Measurements from ENCODE around the gene EN2. TPM values are rescaled to one million over a fixed set of nuclear protein-coding genes. Genes with fewer than 3 reads are reported as not detected.
A peak's percentile ranks its signal among the peaks of the same experiment; 100 is the strongest.

The EN2 gene
- polyA plus RNA-seq, 2 of the 4 experiments (the other 2 are of a cell fraction): 0.53 to 0.54 TPM

DNA sequence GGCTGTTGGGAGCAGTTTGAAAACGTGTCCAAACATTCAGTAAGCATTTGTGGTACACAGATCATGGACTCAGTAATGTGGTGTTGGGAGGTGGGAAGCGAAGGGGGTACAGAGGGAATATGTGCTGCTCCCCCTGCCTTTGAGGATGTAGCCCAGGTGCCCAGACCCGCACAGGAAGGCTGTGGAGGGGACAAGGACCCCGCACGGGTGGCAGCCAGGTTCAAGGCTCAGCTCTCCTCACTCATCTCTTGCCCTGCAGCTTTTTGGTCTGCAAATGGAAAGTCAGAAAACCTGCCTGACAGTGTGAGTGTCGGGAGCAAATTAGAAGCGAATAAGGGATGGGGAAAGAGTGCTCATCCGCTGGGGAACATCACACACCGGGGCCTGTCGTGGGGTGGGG lies 27.3 kb upstream of the EN2 start:
- ChIA-PET CTCF (interaction anchor here (1.0 kb wide), 1 partner anchor 50 kb away, joined by 4 read pairs; no protein-coding TSS in a partner anchor), POLR2A (no interaction called here)
- H3K4me1 ChIP-seq: no peaks in the 10 kb centered on the region
- no peaks in the 10 kb centered on the region for H3K9me3 ChIP-seq
- DNase-seq (ENCODE audit: low read depth in 1 of 2, low spot score in 1 of 2) (no peak), ATAC-seq (no peak), FAIRE-seq (no peak)
- no peak overlapping the region for H3K4me3 ChIP-seq
- no peak overlapping the region for H3K27ac ChIP-seq
- TF ChIP-seq, protein P1, sequence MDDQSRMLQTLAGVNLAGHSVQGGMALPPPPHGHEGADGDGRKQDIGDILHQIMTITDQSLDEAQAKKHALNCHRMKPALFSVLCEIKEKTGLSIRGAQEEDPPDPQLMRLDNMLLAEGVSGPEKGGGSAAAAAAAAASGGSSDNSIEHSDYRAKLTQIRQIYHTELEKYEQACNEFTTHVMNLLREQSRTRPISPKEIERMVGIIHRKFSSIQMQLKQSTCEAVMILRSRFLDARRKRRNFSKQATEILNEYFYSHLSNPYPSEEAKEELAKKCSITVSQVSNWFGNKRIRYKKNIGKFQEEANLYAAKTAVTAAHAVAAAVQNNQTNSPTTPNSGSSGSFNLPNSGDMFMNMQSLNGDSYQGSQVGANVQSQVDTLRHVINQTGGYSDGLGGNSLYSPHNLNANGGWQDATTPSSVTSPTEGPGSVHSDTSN (IDR thresholded peaks at IDR 0.05): no peak
- TF ChIP-seq RCOR1 (IDR thresholded peaks at IDR 0.05; ENCODE audit: low read depth, low read length) (no peak), MYC (IDR thresholded peaks at IDR 0.05; ENCODE audit: borderline replicate concordance, low read length) (no peak), ZSCAN20 (CRISPR knock-in tag; IDR thresholded peaks at IDR 0.05) (no peak), ZNF302 (CRISPR knock-in tag; IDR thresholded peaks at IDR 0.05) (no peak), HDAC2 (IDR thresholded peaks at IDR 0.05) (no peak), MAFK (IDR thresholded peaks at IDR 0.05; ENCODE audit: partially characterized antibody) (no peak), GATA3 (IDR thresholded peaks at IDR 0.05; ENCODE audit: borderline replicate concordance) (no peak), EP300 (IDR thresholded peaks at IDR 0.05) (no peak), RFX5 (IDR thresholded peaks at IDR 0.05) (no peak), RARB (CRISPR knock-in tag; IDR thresholded peaks at IDR 0.05) (no peak), HOXA7 (CRISPR knock-in tag; IDR thresholded peaks at IDR 0.05) (no peak), PHF8 (IDR thresholded peaks at IDR 0.05; ENCODE audit: borderline replicate concordance, low read depth) (no peak)
- TF ChIP-seq, protein P2, sequence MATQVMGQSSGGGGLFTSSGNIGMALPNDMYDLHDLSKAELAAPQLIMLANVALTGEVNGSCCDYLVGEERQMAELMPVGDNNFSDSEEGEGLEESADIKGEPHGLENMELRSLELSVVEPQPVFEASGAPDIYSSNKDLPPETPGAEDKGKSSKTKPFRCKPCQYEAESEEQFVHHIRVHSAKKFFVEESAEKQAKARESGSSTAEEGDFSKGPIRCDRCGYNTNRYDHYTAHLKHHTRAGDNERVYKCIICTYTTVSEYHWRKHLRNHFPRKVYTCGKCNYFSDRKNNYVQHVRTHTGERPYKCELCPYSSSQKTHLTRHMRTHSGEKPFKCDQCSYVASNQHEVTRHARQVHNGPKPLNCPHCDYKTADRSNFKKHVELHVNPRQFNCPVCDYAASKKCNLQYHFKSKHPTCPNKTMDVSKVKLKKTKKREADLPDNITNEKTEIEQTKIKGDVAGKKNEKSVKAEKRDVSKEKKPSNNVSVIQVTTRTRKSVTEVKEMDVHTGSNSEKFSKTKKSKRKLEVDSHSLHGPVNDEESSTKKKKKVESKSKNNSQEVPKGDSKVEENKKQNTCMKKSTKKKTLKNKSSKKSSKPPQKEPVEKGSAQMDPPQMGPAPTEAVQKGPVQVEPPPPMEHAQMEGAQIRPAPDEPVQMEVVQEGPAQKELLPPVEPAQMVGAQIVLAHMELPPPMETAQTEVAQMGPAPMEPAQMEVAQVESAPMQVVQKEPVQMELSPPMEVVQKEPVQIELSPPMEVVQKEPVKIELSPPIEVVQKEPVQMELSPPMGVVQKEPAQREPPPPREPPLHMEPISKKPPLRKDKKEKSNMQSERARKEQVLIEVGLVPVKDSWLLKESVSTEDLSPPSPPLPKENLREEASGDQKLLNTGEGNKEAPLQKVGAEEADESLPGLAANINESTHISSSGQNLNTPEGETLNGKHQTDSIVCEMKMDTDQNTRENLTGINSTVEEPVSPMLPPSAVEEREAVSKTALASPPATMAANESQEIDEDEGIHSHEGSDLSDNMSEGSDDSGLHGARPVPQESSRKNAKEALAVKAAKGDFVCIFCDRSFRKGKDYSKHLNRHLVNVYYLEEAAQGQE (IDR thresholded peaks at IDR 0.05): no peak
- H3K4me2 ChIP-seq: no peak overlapping the region
- 28% methylated on average over 10 of the region's 10 CpGs for WGBS (ENCODE audit: missing lambda C conversion rate)

DNA sequence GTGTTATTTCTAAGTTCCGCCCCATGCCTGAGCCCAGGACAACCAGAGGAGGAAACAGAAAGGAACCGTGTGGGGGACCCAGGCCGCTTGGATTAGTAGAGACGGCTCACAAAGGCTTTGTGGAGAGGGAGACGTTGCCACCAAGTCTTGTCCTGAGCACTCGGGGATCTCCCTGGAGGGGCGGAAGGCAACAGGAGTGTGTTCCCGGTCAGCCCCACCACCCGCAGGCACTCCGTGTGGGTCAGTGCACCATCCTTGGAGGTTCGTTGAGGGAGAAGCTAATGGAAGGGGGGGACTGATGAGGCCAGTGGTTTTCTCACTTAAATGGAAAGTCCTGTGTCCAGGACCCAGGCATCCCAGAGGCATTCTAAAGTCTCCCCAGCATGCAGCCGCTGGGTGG lies 26.7 kb upstream of the EN2 start:
- peak in 1 of 2 experiments; percentile 34; a peak in 1 of 6 replicates for ATAC-seq
- H3K4me1 ChIP-seq: no peaks in the 10 kb centered on the region
- H3K4me2 ChIP-seq: no peak overlapping the region
- H3K27ac ChIP-seq: no peak overlapping the region
- TF ChIP-seq RFX5 (IDR thresholded peaks at IDR 0.05) (no peak), HEYL (CRISPR knock-in tag; IDR thresholded peaks at IDR 0.05) (no peak), CHD4 (IDR thresholded peaks at IDR 0.05; ENCODE audit: borderline replicate concordance) (no peak), BHLHE40 (IDR thresholded peaks at IDR 0.05; ENCODE audit: low read depth, low read length) (no peak), NR3C1 (IDR thresholded peaks at IDR 0.05) (no peak), POLR2AphosphoS2 (conservative IDR thresholded peaks at IDR 0.05; ENCODE audit: low read length) (no peak), NPAS2 (CRISPR knock-in tag; IDR thresholded peaks at IDR 0.05; ENCODE audit: borderline replicate concordance) (no peak), ZSCAN20 (CRISPR knock-in tag; IDR thresholded peaks at IDR 0.05) (no peak), MAFK (IDR thresholded peaks at IDR 0.05; ENCODE audit: partially characterized antibody) (no peak)
- TF ChIP-seq, protein P3, sequence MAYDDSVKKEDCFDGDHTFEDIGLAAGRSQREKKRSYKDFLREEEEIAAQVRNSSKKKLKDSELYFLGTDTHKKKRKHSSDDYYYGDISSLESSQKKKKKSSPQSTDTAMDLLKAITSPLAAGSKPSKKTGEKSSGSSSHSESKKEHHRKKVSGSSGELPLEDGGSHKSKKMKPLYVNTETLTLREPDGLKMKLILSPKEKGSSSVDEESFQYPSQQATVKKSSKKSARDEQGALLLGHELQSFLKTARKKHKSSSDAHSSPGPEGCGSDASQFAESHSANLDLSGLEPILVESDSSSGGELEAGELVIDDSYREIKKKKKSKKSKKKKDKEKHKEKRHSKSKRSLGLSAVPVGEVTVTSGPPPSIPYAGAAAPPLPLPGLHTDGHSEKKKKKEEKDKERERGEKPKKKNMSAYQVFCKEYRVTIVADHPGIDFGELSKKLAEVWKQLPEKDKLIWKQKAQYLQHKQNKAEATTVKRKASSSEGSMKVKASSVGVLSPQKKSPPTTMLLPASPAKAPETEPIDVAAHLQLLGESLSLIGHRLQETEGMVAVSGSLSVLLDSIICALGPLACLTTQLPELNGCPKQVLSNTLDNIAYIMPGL (CRISPR knock-in tag; IDR thresholded peaks at IDR 0.05; ENCODE audit: borderline replicate concordance): no peak
- TF ChIP-seq, protein P4, sequence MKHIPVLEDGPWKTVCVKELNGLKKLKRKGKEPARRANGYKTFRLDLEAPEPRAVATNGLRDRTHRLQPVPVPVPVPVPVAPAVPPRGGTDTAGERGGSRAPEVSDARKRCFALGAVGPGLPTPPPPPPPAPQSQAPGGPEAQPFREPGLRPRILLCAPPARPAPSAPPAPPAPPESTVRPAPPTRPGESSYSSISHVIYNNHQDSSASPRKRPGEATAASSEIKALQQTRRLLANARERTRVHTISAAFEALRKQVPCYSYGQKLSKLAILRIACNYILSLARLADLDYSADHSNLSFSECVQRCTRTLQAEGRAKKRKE (CRISPR knock-in tag; IDR thresholded peaks at IDR 0.05; ENCODE audit: low read depth): no peak
- no peak overlapping the region for H3K4me3 ChIP-seq
- POLR2A ChIA-PET: no interaction called here
- CTCF ChIA-PET: interaction anchor here (1.0 kb wide), 1 partner anchor 50 kb away, joined by 4 read pairs; no protein-coding TSS in a partner anchor
- H3K9me3 ChIP-seq: no peaks in the 10 kb centered on the region
- whole genome bisulfite sequencing (ENCODE audit: missing lambda C conversion rate): 32% methylated on average over 12 of the region's 12 CpGs
- DNase-seq (ENCODE audit: low read depth in 1 of 2, low spot score in 1 of 2): no peak
- FAIRE-seq: no peak
